Right lobe of liver (tissue), 6 donors: ENCODE measurements around the gene MACROD1. TPM values are rescaled to one million over a fixed set of nuclear protein-coding genes. Genes with fewer than 3 reads are reported as not detected.

Experiments used
- ATAC-seq, 4 donors: fragments of 200-7000 bp; cut with Tn5 transposase; one replicate each; pipeline ENCODE4 v1.9.1; 2020; ENCODE audit warnings: mild to moderate bottlenecking in 4 of 4, moderate library complexity in 4 of 4
- DNase-seq, 3 donors: peaks; one replicate each; pipeline ENCODE4 v3.0.0-alpha.2; 2020
- H3K27ac ChIP-seq, 3 donors: fragments of 200-600 bp; one replicate each; pipeline ENCODE4 v1.8.0; 2022
- H3K27me3 ChIP-seq, 2 donors: fragments of 200-600 bp; one replicate each; pipeline ENCODE4 v1.8.0; 2022
- H3K36me3 ChIP-seq, 4 donors: fragments of 200-600 bp; sonication (generic) in 1 of 4; one replicate each; pipeline versions ENCODE4 v1.5.1 to v1.8.0; 2017 to 2022; ENCODE audit warnings: control low read depth in 1 of 4
- H3K4me1 ChIP-seq, 4 donors: fragments of 200-600 bp; sonication (generic) in 1 of 4; one replicate each; pipeline versions ENCODE4 v1.5.1 to v1.8.0; 2017 to 2022; ENCODE audit warnings: control low read depth in 1 of 4
- H3K4me3 ChIP-seq, 3 donors: fragments of 200-600 bp; one replicate each; pipeline ENCODE4 v1.8.0; 2022
- H3K9me3 ChIP-seq, 4 donors: fragments of 200-600 bp; sonication (generic) in 1 of 4; one replicate each; pipeline versions ENCODE4 v1.5.1 to v1.8.0; 2017 to 2022; ENCODE audit warnings: control low read depth in 1 of 4
- POLR2A ChIP-seq: fragments of 450-650 bp; IDR thresholded peaks from one replicate; pipeline ENCODE4 v1.6.1; 2017; ENCODE audit warnings: antibody characterized with exemption, mild to moderate bottlenecking
- WGBS: methylation state at CpG from one replicate; pipeline ENCODE4 v1.1.6; 2018; ENCODE audit warnings: low coverage, low lambda C conversion rate; ENCODE audit not compliant: insufficient coverage; ENCODE audit errors: missing lambda C conversion rate; 5-methylcytosine and 5-hydroxymethylcytosine counted together
- intact Hi-C, 2 donors: fragments of 100-400 bp; cut with DNase I; formaldehyde crosslinking; loops; one replicate each; pipeline versions ENCODE4 v1.11.2 to v1.14.1; 2022
- long read RNA-seq: library from polyadenylated mRNA; unstranded; transcript quantifications from one replicate; pipeline ENCODE4 v2.0.0, GENCODE V29; 2019
- total RNA-seq, 6 experiments: library from RNA; depleted of rRNA in 2 of 6; stranded (reverse); fragments of >200 nt in 2 of 6; fragmentation: NEBNext Ultra II Directional in 3 of 6; extraction: Animal tissue kit (Norgen Biotek cat#: 25700) in 3 of 6; gene quantifications; one replicate each; pipeline versions ENCODE4 v1.1.0 to v1.2.4, GENCODE V29; 2016 to 2023
- TF ChIP-seq, protein P1 (sequence below), 4 donors: fragments of 200-600 bp in 3 of 4; fragments of 450-650 bp in 1 of 4; IDR thresholded peaks; one replicate each; pipeline versions ENCODE4 v1.5.1 to v1.8.0; 2016 to 2022; ENCODE audit warnings: antibody characterized with exemption in 4 of 4, mild to moderate bottlenecking in 2 of 4
- donor health status: DM: no; HTN: yes; CAD: no.
- donor health status: DM: no; HTN: no; CAD: no.
- donor health status: DM: no; HTN: no; CAD: no.
- donor health status: DM: no; HTN: yes; CAD: no.
- donor health status: DM: no; HTN: yes; CAD: no.

MACROD1 gene, protein sequence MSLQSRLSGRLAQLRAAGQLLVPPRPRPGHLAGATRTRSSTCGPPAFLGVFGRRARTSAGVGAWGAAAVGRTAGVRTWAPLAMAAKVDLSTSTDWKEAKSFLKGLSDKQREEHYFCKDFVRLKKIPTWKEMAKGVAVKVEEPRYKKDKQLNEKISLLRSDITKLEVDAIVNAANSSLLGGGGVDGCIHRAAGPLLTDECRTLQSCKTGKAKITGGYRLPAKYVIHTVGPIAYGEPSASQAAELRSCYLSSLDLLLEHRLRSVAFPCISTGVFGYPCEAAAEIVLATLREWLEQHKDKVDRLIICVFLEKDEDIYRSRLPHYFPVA
- total RNA-seq = 100 to 1,000 TPM in 1 of 6 experiments, 10 to 100 TPM in 5; 12.3 to 219 (median 27.8) TPM
- long read RNA-seq, partial matches to known transcripts = 1 of 1 reads
- long read RNA-seq, other reads (novel, unspliced or antisense) = 0 of 1 reads

DNA sequence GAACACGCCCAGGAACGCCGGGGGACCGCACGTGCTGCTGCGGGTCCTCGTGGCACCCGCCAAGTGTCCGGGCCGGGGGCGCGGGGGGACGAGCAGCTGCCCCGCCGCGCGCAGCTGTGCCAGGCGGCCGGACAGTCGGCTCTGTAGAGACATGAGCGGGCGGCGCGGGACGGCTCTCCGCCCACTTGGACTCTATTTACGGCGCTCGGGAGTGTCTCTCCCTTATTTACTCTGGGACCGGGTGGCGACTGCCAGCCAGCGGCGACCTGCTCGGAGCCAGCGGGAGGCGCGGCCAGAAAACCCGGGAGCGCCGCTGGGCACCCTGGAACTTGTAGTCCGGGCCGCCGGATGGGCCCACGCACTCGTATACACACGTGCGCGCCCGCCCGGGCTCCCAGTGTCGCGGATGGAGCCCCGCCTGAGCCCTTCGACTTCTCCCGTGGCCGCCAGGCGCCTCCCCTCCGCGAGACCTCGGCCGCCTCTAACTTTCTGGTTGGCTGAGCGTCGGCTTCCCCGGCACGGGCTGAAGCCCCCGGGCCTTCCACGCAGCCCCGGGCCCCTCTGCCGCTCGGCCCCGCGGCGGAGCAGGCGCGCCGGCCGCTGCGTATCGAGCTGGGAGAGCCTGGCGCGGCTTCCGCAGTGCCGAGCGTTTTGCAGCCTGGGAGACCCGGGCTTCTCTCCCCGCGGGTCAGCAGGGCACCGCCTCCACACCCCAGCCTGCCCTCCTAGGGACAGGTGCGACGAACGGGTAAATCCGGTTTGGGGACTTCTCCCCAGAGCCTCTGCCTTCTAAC is at the start of gene MACROD1:
MACROD1 (minus strand) TSS at position 272 of the 794 bp plus-strand sequence; CDS start at position 153, 119 bp downstream.
- peaks cover 0 to 8% (median 0%) of the 10 kb centered on the region in 4 donors for H3K4me1 ChIP-seq
- H3K4me3 ChIP-seq = peak within 1 kb of the TSS; percentile 77 to 84 (median 83)
- intact Hi-C loops = no loop called here
- H3K27me3 ChIP-seq = no peaks in the 10 kb centered on the region
- H3K27ac ChIP-seq = peak within 1 kb of the TSS; percentile 36 to 84 (median 72)
- no peaks in the 10 kb centered on the region for H3K9me3 ChIP-seq
- no peaks in the 10 kb centered on the region for H3K36me3 ChIP-seq
- TF ChIP-seq, protein P1, sequence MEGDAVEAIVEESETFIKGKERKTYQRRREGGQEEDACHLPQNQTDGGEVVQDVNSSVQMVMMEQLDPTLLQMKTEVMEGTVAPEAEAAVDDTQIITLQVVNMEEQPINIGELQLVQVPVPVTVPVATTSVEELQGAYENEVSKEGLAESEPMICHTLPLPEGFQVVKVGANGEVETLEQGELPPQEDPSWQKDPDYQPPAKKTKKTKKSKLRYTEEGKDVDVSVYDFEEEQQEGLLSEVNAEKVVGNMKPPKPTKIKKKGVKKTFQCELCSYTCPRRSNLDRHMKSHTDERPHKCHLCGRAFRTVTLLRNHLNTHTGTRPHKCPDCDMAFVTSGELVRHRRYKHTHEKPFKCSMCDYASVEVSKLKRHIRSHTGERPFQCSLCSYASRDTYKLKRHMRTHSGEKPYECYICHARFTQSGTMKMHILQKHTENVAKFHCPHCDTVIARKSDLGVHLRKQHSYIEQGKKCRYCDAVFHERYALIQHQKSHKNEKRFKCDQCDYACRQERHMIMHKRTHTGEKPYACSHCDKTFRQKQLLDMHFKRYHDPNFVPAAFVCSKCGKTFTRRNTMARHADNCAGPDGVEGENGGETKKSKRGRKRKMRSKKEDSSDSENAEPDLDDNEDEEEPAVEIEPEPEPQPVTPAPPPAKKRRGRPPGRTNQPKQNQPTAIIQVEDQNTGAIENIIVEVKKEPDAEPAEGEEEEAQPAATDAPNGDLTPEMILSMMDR (IDR thresholded peaks at IDR 0.05) = no peak
- peak; percentile 76 for TF ChIP-seq POLR2A
- peak; percentile 92 to 94 (median 92) for ATAC-seq
- DNase-seq = peak; percentile 94 to 97 (median 96)
- 0% methylated on average over 25 of the region's 92 CpGs for WGBS

DNA sequence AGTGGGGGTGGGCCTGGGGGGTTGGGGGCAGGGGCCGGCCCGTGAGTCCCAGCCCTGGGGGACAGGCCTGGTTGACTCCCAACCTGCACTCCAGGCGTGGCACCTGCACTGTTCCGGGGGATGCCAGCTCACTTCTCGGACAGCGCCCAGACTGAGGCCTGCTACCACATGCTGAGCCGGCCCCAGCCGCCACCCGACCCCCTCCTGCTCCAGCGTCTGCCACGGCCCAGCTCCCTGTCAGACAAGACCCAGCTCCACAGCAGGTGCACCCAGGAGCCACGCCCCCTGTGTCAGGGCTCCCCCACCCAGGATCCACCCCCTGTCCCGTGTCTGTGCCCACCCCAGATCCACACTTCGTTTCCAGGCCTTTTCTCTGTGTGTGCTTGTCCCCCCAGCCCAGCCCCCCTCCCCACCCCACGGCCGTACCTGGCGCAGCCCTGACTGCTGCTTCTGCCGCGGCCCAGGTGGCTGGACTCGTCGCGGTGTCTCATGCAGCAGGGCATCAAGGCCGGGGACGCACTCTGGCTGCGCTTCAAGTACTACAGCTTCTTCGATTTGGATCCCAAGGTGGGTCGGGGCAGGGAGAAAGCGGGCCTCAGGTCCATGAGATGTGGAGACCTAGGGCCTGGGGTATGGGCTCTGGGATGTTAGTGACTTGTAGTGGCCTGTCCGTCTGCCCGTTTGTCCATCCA is 45.4 kb upstream of the MACROD1 start:
- DNase-seq (peak in 1 of 3 donors; percentile 24), ATAC-seq (no peak)
- 86% methylated on average over 12 of the region's 30 CpGs for WGBS
- Histone ChIP-seq H3K27ac (no peak overlapping the region), H3K36me3 (peaks cover 0 to 15% (median 0%) of the 10 kb centered on the region in 4 donors), H3K4me1 (peaks cover 0 to 6% (median 0%) of the 10 kb centered on the region in 4 donors), H3K9me3 (no peaks in the 10 kb centered on the region), H3K4me3 (no peak overlapping the region), H3K27me3 (no peaks in the 10 kb centered on the region)
- intact Hi-C loops = no loop called here
- TF ChIP-seq, protein P1 (IDR thresholded peaks at IDR 0.05) = no peak
- no peak for TF ChIP-seq POLR2A

DNA sequence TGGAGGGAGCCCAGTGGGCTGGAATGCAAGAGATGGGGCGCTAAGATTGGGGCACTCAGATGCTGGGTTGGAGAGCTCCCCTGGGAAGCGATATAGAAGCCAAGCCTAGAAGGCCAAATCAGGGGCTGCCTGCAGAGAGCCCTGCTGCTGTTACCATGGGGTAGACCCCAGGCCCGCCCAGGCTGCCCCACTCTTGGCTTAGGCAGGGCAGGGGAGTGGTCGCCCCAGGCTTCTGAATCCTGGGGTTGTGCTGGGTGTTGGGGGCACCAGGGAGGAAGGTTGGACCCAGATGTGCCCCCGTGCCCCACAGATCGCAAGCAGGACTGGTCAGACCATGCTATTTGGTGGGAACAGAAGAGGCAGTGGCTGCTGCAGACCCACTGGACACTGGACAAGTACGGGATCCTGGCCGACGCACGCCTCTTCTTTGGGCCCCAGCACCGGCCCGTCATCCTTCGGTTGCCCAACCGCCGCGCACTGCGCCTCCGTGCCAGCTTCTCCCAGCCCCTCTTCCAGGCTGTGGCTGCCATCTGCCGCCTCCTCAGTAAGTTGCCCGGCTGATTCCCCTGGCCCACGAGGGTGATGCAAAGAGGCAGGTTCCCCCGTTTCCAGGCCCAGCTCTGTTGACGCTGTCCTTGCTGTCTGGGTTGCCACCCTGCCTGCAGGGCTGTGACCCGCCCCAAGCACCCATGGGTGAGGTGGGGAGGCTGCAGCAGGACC is 44.5 kb upstream of the MACROD1 start:
- H3K9me3 ChIP-seq = no peaks in the 10 kb centered on the region
- peaks cover 0 to 21% (median 0%) of the 10 kb centered on the region in 4 donors for H3K36me3 ChIP-seq
- H3K4me1 ChIP-seq = peaks cover 0 to 6% (median 0%) of the 10 kb centered on the region in 4 donors
- ATAC-seq = no peak
- no peak overlapping the region for H3K27ac ChIP-seq
- intact Hi-C loops = no loop called here
- no peak for TF ChIP-seq POLR2A
- TF ChIP-seq, protein P1 (IDR thresholded peaks at IDR 0.05) = no peak
- no peak for DNase-seq
- 81% methylated on average over 4 of the region's 24 CpGs for WGBS
- H3K4me3 ChIP-seq = no peak overlapping the region
- no peaks in the 10 kb centered on the region for H3K27me3 ChIP-seq

DNA sequence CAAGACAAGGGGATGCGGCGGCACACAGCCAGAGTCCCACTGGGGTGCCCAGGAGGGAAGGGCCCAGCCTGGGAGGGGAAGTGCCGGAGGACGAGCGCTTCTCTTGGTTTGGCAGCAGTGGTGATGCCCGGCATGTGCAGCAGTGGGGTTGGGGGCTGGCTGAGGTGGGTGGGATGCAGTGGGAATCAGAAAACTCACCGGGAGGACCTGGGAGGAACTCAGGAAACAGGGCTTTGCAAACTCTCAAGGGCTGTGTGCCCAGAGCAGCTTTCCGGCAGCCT is 43.6 kb upstream of the MACROD1 start:
- Histone ChIP-seq H3K27ac (no peak overlapping the region), H3K27me3 (no peaks in the 10 kb centered on the region), H3K36me3 (peaks cover 0 to 25% (median 0%) of the 10 kb centered on the region in 4 donors), H3K9me3 (no peaks in the 10 kb centered on the region), H3K4me3 (no peak overlapping the region), H3K4me1 (peaks cover 0 to 6% (median 0%) of the 10 kb centered on the region in 4 donors)
- no peak for ATAC-seq
- intact Hi-C loops = no loop called here
- DNase-seq = no peak
- TF ChIP-seq, protein P1 (IDR thresholded peaks at IDR 0.05) = no peak
- no peak for TF ChIP-seq POLR2A
- WGBS = no CpG with 5 or more reads among the region's 8 CpGs
